T-helper 1 cell treated with Interleukin-12 subunit alpha and Interleukin-12 subunit beta and Interleukin-4 antibody, amounts not matched to agents 30 ng/mL and 1 ng/mL, for 36 hours (primary cell): ENCODE results near the gene NFE2L2. TPM values are rescaled to one million over a fixed set of nuclear protein-coding genes. Genes with fewer than 3 reads are reported as not detected.
"Not testable (repeated sequence)": the region's sequence is repeated elsewhere in the genome, so short reads cannot be mapped to it uniquely, and the experiment has no call there.

Source experiments
- intact Hi-C: fragments of 100-400 bp; cut with micrococcal nuclease; formaldehyde crosslinking; loops from one replicate; pipeline ENCODE4 v1.15.1; 2024
- total RNA-seq: library from RNA; stranded (reverse); gene quantifications from 2 replicates; pipeline ENCODE4 v1.2.3, GENCODE V29; 2022

NFE2L2 gene
- total RNA-seq, 1 donor from 2014 or later = 76.2 TPM

- intact Hi-C loops = no loop called here
Observed at GRCh38 chr2:177207101-177207500, 57.4 kb downstream of the NFE2L2 start.

GRCh38 chr2:177204417-177204816, 60.1 kb downstream of the NFE2L2 start:
- intact Hi-C loops = no loop called here

DNA sequence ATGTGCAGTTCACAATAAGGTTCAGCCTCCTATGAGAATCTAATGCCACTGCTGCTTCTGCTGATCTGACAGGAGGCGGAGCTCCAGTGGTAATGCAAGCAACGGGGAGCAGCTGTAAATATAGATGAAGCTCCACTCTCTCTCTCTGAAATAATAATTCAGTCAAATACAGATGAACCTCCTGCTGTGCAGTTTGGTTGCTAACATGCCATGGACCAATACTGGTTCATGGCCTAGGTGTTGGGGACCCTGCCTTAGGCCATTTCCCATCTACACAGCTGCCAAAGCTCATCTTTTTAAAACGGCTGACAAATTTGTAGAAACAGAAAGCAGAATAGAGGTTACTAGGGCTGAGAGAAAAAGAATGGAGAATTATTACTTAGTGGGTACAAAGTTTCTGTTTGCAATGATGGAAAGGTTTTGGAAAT, 62.6 kb downstream of the NFE2L2 start:
- intact Hi-C loops = no loop called here

DNA sequence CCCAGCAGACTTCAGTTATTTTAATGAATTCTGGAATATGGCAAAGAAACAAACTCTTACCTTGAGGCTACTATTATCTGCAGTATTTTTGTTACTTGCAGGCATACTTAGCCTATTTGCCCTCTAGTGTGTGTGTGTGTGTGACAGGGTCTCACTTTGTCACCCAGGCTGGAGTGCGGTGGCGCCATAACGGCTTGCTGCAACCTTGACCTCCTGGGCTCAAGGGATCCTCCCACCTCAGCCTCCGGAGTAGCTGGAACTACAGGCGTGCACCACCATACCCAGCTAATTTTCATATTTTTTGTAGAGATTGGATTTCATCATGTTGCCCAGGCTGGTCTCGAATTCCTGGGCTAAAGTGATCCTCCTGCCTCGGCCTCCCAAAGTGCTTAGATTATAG, 64.1 kb downstream of the NFE2L2 start:
- intact Hi-C loops = not testable (repeated sequence)

DNA sequence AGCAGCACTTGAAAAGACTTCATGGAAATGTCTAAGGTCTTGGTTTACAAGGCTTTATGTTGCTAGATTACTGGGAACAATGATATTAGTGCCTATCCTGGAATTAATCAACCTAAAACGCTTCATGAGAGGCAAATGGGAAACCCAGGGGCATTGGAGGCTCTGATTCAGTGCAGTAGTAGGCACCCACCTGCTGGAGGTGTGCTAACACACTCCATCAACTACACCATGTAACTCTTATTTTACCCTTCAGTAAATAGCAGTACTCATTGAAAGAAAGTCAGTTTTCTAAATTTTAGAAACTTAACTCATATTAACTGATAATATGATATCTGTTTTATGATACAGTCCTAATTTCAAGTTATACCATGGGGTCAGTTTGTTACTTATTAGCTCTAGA, 69.3 kb downstream of the NFE2L2 start:
- intact Hi-C loops = no loop called here

GRCh38 chr2:177193240-177193639, 71.3 kb downstream of the NFE2L2 start:
- intact Hi-C loops = loop anchor here (1.0 kb wide), 1 partner anchor 16 kb away; no protein-coding TSS in a partner anchor

GRCh38 chr2:177192788-177193187, 71.7 kb downstream of the NFE2L2 start:
- intact Hi-C loops = loop anchor here (1.0 kb wide), 1 partner anchor 17 kb away; no protein-coding TSS in a partner anchor

DNA sequence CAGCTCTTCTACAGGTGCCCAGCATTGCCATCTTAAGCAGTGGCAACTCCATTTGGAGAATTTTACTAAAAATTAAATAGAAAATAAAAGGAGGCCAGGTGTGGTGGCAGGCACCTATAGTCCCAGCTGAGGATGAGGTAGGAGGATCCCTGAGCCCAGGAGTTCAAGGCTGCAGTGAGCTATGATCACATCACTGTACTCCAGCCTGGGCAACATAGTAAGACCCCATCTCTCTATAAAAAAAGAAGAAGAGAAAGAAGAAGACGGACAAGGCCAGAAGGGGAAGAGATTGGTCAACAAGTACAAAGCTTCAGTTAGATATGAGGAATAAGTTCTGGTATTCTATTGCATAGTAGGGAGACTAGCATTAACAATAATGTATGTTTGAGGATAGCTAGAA, 73.6 kb downstream of the NFE2L2 start:
- intact Hi-C loops = no loop called here

DNA sequence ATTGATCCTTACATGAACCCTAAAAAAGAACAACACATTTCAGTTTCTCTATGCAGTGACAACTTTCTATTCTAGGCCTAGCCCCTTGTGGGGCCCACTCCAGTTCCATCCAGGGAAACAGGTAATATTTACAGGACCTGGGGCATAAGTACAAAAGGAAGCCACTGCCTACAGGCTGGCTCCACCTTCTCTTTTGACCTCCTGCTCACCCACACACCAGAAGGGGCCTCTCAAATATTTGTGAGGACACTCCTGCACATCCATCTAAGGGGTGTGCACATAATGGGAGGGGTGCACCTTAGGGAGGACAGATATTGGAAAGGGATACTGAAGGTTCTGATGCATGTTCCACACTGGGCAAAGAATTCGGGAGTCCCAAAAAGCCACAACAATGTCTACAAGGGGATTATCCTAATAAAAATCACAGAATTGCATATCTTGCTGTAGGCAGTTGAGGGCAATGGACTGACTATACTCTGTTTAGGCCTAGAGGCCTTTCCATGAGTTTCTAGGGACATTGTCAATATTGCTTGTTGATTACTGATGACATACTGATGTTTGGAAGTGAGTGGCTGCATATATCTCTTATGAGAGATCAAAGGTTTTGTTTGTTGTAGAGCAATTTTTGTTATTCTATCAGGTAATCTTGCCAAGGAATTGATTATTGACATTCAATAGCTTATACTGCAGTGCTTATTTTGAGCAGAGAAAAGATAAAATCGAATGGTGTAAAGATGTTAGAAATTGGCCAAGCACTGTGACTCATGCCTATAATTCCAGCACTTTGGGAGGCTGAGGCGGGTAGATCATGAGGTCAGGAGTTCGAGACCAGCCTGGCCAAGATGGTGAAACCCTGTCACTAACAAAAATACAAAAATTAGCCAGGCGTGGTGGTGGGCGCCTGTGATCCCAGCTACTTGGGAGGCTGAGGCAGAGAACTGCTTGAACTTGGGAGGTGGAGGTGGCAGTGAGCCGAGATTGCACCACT, 75.8 kb downstream of the NFE2L2 start:
- intact Hi-C loops = no loop called here

DNA sequence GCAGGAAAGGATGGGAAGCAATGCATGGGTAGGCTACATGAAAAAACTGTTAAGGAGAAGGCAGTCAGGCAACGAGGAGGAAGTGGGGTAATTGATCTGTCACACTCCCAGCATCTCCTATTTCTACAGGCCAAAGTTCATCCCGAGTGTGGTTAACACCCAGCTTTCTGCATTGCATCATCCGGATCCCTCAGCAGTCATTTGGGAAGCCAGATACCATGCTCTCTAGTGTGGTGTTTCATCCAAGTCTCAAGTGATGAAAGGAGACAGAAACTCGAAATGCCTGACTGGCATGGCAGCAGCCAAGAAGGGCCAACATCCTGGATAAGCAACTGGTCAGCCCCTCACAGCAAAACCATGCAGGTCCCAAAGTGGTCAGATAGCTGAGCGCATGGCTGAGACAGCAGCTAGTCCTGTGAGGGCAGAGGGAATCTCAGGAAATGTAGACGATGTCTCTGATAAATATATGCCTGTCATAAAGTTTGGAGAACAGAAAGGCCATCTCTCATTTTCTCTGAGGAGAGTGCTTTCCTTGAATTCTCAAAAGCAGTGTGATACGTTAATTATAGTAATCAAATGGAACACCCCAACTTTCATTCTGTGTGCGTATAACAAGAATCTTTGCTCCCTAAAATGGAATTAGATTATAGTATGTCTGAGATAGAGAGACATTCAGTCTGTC, 76.8 kb downstream of the NFE2L2 start:
- intact Hi-C loops = no loop called here

- intact Hi-C loops = not testable (repeated sequence)
Observed at GRCh38 chr2:177186038-177186437, 78.5 kb downstream of the NFE2L2 start.

GRCh38 chr2:177184606-177185005, 79.9 kb downstream of the NFE2L2 start:
- intact Hi-C loops = no loop called here

- intact Hi-C loops = no loop called here
Observed at GRCh38 chr2:177183860-177184259, 80.7 kb downstream of the NFE2L2 start.

Other genes with a start within 250 kb of the NFE2L2 start
- 295 and 307 TPM in 2 replicates for gene HNRNPA3, start 51.9 kb downstream of the NFE2L2 start, total RNA-seq
- gene AGPS, start 128.0 kb upstream of the NFE2L2 start, total RNA-seq = 60.0 and 60.2 TPM in 2 replicates